Natural killer cell (primary cell): Measurements from ENCODE around the gene CDC14B. TPM values are rescaled to one million over a fixed set of nuclear protein-coding genes. Genes with fewer than 3 reads are reported as not detected.

Source experiments
- ATAC-seq, 3 donors: fragments of 150-1000 bp in 2 of 3; fragments of 200-7000 bp in 1 of 3; cut with Tn5 transposase; 1 replicate in 1 of 3; 2 replicates in 2 of 3; pipeline ENCODE4 v1.10.0; 2021; ENCODE audit warnings: mild to moderate bottlenecking in 2 of 3, moderate library complexity in 2 of 3
- DNase-seq, 2 donors: peaks; one replicate each; pipeline versions ENCODE4 v3.0.0 to v3.0.0-alpha.2; 2013 to 2021; ENCODE audit warnings: mixed read lengths in 1 of 2
- H3K27ac ChIP-seq: one replicate; pipeline ENCODE4 v1.5.1; 2013; ENCODE audit warnings: mild to moderate bottlenecking, low read length
- H3K27me3 ChIP-seq: one replicate; pipeline ENCODE4 v1.6.1; 2013; ENCODE audit warnings: low read length; ENCODE audit not compliant: control insufficient read depth, insufficient read depth
- H3K36me3 ChIP-seq: one replicate; pipeline ENCODE4 v1.6.1; 2013; ENCODE audit warnings: low read length; ENCODE audit not compliant: control insufficient read depth, insufficient read depth
- H3K4me1 ChIP-seq: one replicate; pipeline ENCODE4 v1.6.1; 2013; ENCODE audit warnings: low read length; ENCODE audit not compliant: control insufficient read depth, insufficient read depth
- H3K4me3 ChIP-seq: one replicate; pipeline ENCODE4 v1.5.1; 2013; ENCODE audit warnings: low read length
- H3K9me3 ChIP-seq: one replicate; pipeline ENCODE4 v1.6.1; 2013; ENCODE audit warnings: low read length; ENCODE audit not compliant: control insufficient read depth, insufficient read depth
- H3K27ac Mint-ChIP-seq, 2 donors: one replicate each; pipeline ENCODE4 v1.8.0; 2022; ENCODE audit warnings: mild to moderate bottlenecking in 2 of 2, mixed read lengths in 2 of 2, moderate library complexity in 1 of 2
- H3K27me3 Mint-ChIP-seq, 2 donors: one replicate each; pipeline ENCODE4 v1.8.0; 2022; ENCODE audit warnings: low read depth in 2 of 2, mixed read lengths in 2 of 2
- H3K36me3 Mint-ChIP-seq: one replicate; pipeline ENCODE4 v1.8.0; 2022; ENCODE audit warnings: mixed read lengths
- H3K4me1 Mint-ChIP-seq, 2 donors: one replicate each; pipeline ENCODE4 v1.8.0; 2022; ENCODE audit warnings: mixed read lengths in 2 of 2
- H3K4me3 Mint-ChIP-seq: one replicate; pipeline ENCODE4 v1.8.0; 2022; ENCODE audit warnings: mild to moderate bottlenecking, moderate library complexity, mixed read lengths
- H3K9me3 Mint-ChIP-seq, 2 donors: one replicate each; pipeline ENCODE4 v1.8.0; 2022; ENCODE audit warnings: mixed read lengths in 2 of 2
- CTCF ChIP-seq: fragments of 200-600 bp; IDR thresholded peaks from one replicate; pipeline ENCODE4 v1.8.0; 2022; ENCODE audit warnings: antibody characterized with exemption
- WGBS: methylation state at CpG from one replicate; pipeline ENCODE4 v1.1.7; 2013; ENCODE audit warnings: missing lambda C conversion rate; ENCODE audit not compliant: insufficient coverage; 5-methylcytosine and 5-hydroxymethylcytosine counted together
- intact Hi-C: fragments of 100-400 bp; cut with micrococcal nuclease; formaldehyde crosslinking; loops from one replicate; pipeline ENCODE4 v1.14.2; 2022
- total RNA-seq, 4 donors: library from RNA; stranded (reverse); fragments of 120-200 nt in 1 of 4; gene quantifications; one replicate each; pipeline versions ENCODE4 v1.2.3 to v1.2.4, GENCODE V29; 2013 to 2022

CDC14B gene
- 1 to 10 TPM; 2.3 to 4.7 (median 3.9) TPM for total RNA-seq
- 9.4 TPM for total RNA-seq (2013)

GRCh38 chr9:96619491-96620180 lies at the start of gene CDC14B:
TSS of gene CDC14B (minus strand) at chr9:96619843. CDS start at chr9:96619378, 465 bp downstream.
- H3K4me3 ChIP-seq = peak within 1 kb of the TSS; percentile 20
- TF ChIP-seq CTCF = no peak
- Mint-ChIP-seq H3K36me3 (no peaks in the 10 kb centered on the region), H3K27ac (no peak within 1 kb of the TSS), H3K9me3 (no peaks in the 10 kb centered on the region), H3K4me1 (peaks cover 7 to 12% of the 10 kb centered on the region in 2 donors), H3K27me3 (peaks cover 44 to 58% of the 10 kb centered on the region in 2 donors), H3K4me3 (peak within 1 kb of the TSS; percentile 80)
- H3K36me3 ChIP-seq = no peaks in the 10 kb centered on the region
- peaks cover 15% of the 10 kb centered on the region for H3K27me3 ChIP-seq
- DNase-seq (peak; percentile 46 to 81), ATAC-seq (peak; percentile 84 to 88 (median 88))
- no peak within 1 kb of the TSS for H3K27ac ChIP-seq
- intact Hi-C loops = no loop called here
- 1% methylated on average over 66 of the region's 66 CpGs for WGBS
- H3K4me1 ChIP-seq = peaks cover 13% of the 10 kb centered on the region
- H3K9me3 ChIP-seq = no peaks in the 10 kb centered on the region

- no peaks in the 10 kb centered on the region for H3K27me3 ChIP-seq
- no peak for ATAC-seq
- no peak overlapping the region for H3K4me3 ChIP-seq
- Mint-ChIP-seq H3K36me3 (no peaks in the 10 kb centered on the region), H3K4me1 (no peaks in the 10 kb centered on the region), H3K27ac (no peak overlapping the region), H3K4me3 (no peak overlapping the region), H3K9me3 (no peaks in the 10 kb centered on the region), H3K27me3 (no peaks in the 10 kb centered on the region)
- 94% methylated on average over 19 of the region's 20 CpGs for WGBS
- H3K27ac ChIP-seq = no peak overlapping the region
- intact Hi-C loops = no loop called here
- TF ChIP-seq CTCF = no peak
- H3K9me3 ChIP-seq = no peaks in the 10 kb centered on the region
- no peaks in the 10 kb centered on the region for H3K4me1 ChIP-seq
- H3K36me3 ChIP-seq = no peaks in the 10 kb centered on the region
- no peak for DNase-seq
These were observed 49.4 kb upstream of the CDC14B start for GRCh38 chr9:96668868-96669534.

- no peak overlapping the region for H3K4me3 Mint-ChIP-seq
- H3K36me3 ChIP-seq = no peaks in the 10 kb centered on the region
- H3K4me3 ChIP-seq = no peak overlapping the region
- no peaks in the 10 kb centered on the region for H3K36me3 Mint-ChIP-seq
- TF ChIP-seq CTCF = no peak
- no peaks in the 10 kb centered on the region for H3K9me3 ChIP-seq
- H3K4me1 ChIP-seq = no peaks in the 10 kb centered on the region
- H3K4me1 Mint-ChIP-seq = no peaks in the 10 kb centered on the region
- intact Hi-C loops = no loop called here
- H3K27ac Mint-ChIP-seq = no peak overlapping the region
- ATAC-seq (no peak), DNase-seq (no peak)
- no peaks in the 10 kb centered on the region for H3K9me3 Mint-ChIP-seq
- H3K27me3 Mint-ChIP-seq = peaks cover 0 to 3% of the 10 kb centered on the region in 2 donors
- WGBS = 92% methylated on average over 2 of the region's 2 CpGs
- no peaks in the 10 kb centered on the region for H3K27me3 ChIP-seq
- no peak overlapping the region for H3K27ac ChIP-seq
These were observed 47.7 kb upstream of the CDC14B start for GRCh38 chr9:96667363-96667728.
